A673 (cell line): ENCODE measurements around the gene TRMT6. TPM values are rescaled to one million over a fixed set of nuclear protein-coding genes. Genes with fewer than 3 reads are reported as not detected.
A peak's percentile ranks its signal among the peaks of the same experiment; 100 is the strongest.

Experiments used
- BruUV-seq: library from RNA; stranded (reverse); fragments of 400-500 nt; replicated peaks from 2 replicates; lab custom pipeline; 2021; lab: Mats Ljungman, UMichigan
- CTCF ChIA-PET: fragments of 300-600 bp; sonication (Branson Sonifier 250); formaldehyde crosslinking; loops from one replicate; lab custom pipeline; 2022; ENCODE audit warnings: antibody characterized with exemption; lab: Charles Lee
- POLR2A ChIA-PET: fragments of 300-600 bp; sonication (Branson Sonifier 250); formaldehyde crosslinking; loops from one replicate; lab custom pipeline; 2022; ENCODE audit warnings: antibody characterized with exemption; ENCODE audit not compliant: low non-redundant PET; lab: Charles Lee
- DNase-seq: peaks from one replicate; pipeline ENCODE4 v3.0.0-alpha.2; 2015; ENCODE audit warnings: low spot score
- H3K27ac ChIP-seq: fragments of 200-600 bp; sonication (generic); 2 replicates; pipeline ENCODE4 v1.5.1; 2016; ENCODE audit warnings: mixed run types, low read depth, mild to moderate bottlenecking, mixed read lengths, antibody characterized with exemption, low read length; ENCODE audit not compliant: poor library complexity, severe bottlenecking
- H3K27me3 ChIP-seq: fragments of 200-600 bp; sonication (generic); replicated peaks from 2 replicates; pipeline ENCODE4 v1.6.1; 2017; ENCODE audit warnings: mixed run types, low read depth, mild to moderate bottlenecking, mixed read lengths, antibody characterized with exemption, low read length; ENCODE audit not compliant: insufficient read depth, poor library complexity
- H3K36me3 ChIP-seq: fragments of 200-600 bp; sonication (generic); 2 replicates; pipeline ENCODE4 v1.6.1; 2016; ENCODE audit warnings: mixed run types, mild to moderate bottlenecking, mixed read lengths, antibody characterized with exemption, low read length; ENCODE audit not compliant: insufficient read depth, poor library complexity, severe bottlenecking
- H3K4me1 ChIP-seq: fragments of 200-600 bp; sonication (generic); 2 replicates; pipeline ENCODE4 v1.6.1; 2017; ENCODE audit warnings: mixed run types, mild to moderate bottlenecking, mixed read lengths, antibody characterized with exemption, low read length; ENCODE audit not compliant: insufficient read depth, poor library complexity, severe bottlenecking
- H3K4me3 ChIP-seq: fragments of 200-600 bp; sonication (generic); 2 replicates; pipeline ENCODE4 v1.5.1; 2016; ENCODE audit warnings: low read depth, mixed run types, mild to moderate bottlenecking, mixed read lengths, low read length; ENCODE audit not compliant: poor library complexity, severe bottlenecking
- H3K9me3 ChIP-seq: fragments of 200-600 bp; sonication (generic); 2 replicates; pipeline ENCODE4 v1.6.1; 2016; ENCODE audit warnings: mixed run types, low read depth, mild to moderate bottlenecking, mixed read lengths, antibody characterized with exemption, low read length; ENCODE audit not compliant: poor library complexity, severe bottlenecking
- CTCF ChIP-seq: fragments of 300-800, 200-600 bp; sonication (generic); conservative IDR thresholded peaks from 2 replicates; pipeline ENCODE4 v1.5.1; 2017; ENCODE audit warnings: low read depth, mild to moderate bottlenecking, antibody characterized with exemption, low read length, moderate library complexity, mixed read lengths
- EZH2 ChIP-seq: fragments of 200-600 bp; sonication (generic); IDR thresholded peaks from 2 replicates; pipeline ENCODE4 v1.6.1; 2017; ENCODE audit warnings: borderline replicate concordance, low read depth, mild to moderate bottlenecking, mixed read lengths, antibody characterized with exemption, low read length; ENCODE audit not compliant: poor library complexity, severe bottlenecking
- intact Hi-C: fragments of 100-400 bp; cut with micrococcal nuclease; formaldehyde crosslinking; loops from one replicate; pipeline ENCODE4 v1.10.0; 2022; ENCODE audit not compliant: unreplicated experiment
- total RNA-seq: library from RNA; stranded (reverse); gene quantifications from 2 replicates; pipeline ENCODE4 v1.2.3, GENCODE V29; 2021

TRMT6 gene
- total RNA-seq, 1 experiment from 2014 or later, result 41.6 TPM

DNA sequence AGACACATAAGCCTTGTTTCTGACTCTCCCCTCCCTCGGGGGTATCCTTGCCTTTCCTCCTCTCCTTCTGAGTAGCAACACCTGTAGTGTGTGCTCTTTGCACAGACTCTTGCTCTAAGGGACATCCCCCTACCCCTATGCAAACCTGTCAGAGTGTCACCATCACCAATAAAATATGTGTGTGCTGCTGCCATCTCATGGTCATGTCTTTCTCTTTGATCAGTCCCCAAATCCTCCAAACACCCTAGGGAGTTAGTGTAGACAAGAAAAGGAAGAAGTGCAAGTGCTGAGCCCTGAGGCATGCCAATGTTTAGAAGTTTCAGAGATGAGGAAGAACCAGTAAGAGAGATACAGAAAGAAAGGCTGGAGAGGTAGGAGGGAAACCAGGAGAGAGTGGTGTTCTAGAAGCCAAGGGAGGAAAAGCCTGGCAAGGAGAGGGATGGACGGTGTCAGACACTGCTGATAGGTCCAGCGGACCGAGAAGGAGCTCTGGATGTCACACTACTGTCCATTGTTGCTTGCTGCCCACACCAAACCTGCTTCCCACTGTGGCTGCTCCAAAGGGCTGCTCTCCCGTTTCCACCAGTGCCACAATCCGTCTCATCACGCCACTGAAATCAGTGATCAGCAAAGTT, 16.4 kb downstream of the TRMT6 start:
- no TSS peak for BruUV-seq
- H3K36me3 ChIP-seq, result peaks cover 10% of the 10 kb centered on the region
- intact Hi-C loops, result loop anchor here (5.0 kb wide), 1 partner anchor 407 kb away; no protein-coding TSS in a partner anchor
- no peak overlapping the region for H3K4me3 ChIP-seq
- no peak overlapping the region for H3K27ac ChIP-seq
- no peaks in the 10 kb centered on the region for H3K27me3 ChIP-seq
- TF ChIP-seq CTCF (peak; percentile 48; the same call in 1 of the 2 replicates), EZH2 (no peak)
- H3K9me3 ChIP-seq, result no peaks in the 10 kb centered on the region
- DNase-seq, result peak; percentile 56
- H3K4me1 ChIP-seq, result no peaks in the 10 kb centered on the region
- ChIA-PET POLR2A (no interaction called here), CTCF (no interaction called here)

- Histone ChIP-seq H3K4me1 (no peaks in the 10 kb centered on the region), H3K9me3 (no peaks in the 10 kb centered on the region), H3K4me3 (no peak overlapping the region), H3K27me3 (no peaks in the 10 kb centered on the region), H3K36me3 (peaks cover 2% of the 10 kb centered on the region), H3K27ac (no peak overlapping the region)
- no TSS peak for BruUV-seq
- no peak for TF ChIP-seq EZH2
- TF ChIP-seq CTCF, result no peak
- no peak for DNase-seq
- intact Hi-C loops, result loop anchor here (5.0 kb wide), 1 partner anchor 405 kb away; no protein-coding TSS in a partner anchor
- POLR2A ChIA-PET, result no interaction called here
- CTCF ChIA-PET, result interaction anchor here (0.6 kb wide), 2 partner anchors 15 to 321 kb away, joined by 4 to 5 read pairs; no protein-coding TSS in a partner anchor
Observed at GRCh38 chr20:5932796-5933195, 17.5 kb downstream of the TRMT6 start.

DNA sequence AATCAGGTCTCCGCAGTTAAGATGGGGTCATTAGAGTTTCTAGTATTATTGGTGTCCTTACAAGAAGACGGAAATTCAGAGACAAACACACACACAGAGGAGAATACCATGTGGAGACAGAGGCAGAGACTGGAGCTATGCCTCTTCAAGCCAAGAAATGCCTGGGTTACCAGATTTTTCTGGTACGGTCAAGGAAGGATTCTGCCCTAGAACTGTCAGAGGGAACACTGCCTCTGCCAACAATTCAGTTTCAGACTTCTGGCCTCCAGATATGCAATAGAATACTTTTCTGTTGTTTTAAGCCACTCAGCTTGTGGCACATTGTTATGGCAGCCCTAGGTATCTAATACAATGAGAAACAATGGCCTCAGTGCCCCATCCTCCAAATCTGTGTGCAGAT, 18.9 kb downstream of the TRMT6 start:
- no peaks in the 10 kb centered on the region for H3K9me3 ChIP-seq
- no TSS peak for BruUV-seq
- H3K27me3 ChIP-seq, result no peaks in the 10 kb centered on the region
- no peaks in the 10 kb centered on the region for H3K36me3 ChIP-seq
- POLR2A ChIA-PET, result no interaction called here
- H3K27ac ChIP-seq, result no peak overlapping the region
- CTCF ChIA-PET, result no interaction called here
- no peak for DNase-seq
- H3K4me1 ChIP-seq, result no peaks in the 10 kb centered on the region
- H3K4me3 ChIP-seq, result no peak overlapping the region
- no peak for TF ChIP-seq EZH2
- no peak for TF ChIP-seq CTCF
- intact Hi-C loops, result loop anchor here (5.0 kb wide), 1 partner anchor 404 kb away; no protein-coding TSS in a partner anchor
